NCI-H2171 treated with DMSO at 0.1 percent for 48 hours (cell line): ENCODE data around the gene MTF2.
A peak's percentile ranks its signal among the peaks of the same experiment; 100 is the strongest.
"Not testable (repeated sequence)": the region's sequence is repeated elsewhere in the genome, so short reads cannot be mapped to it uniquely, and the experiment has no call there.

Experiments used
- DNase-seq: peaks from one replicate; lab custom pipeline; 2025; lab: John Stamatoyannopoulos, UW

MTF2 gene

DNA sequence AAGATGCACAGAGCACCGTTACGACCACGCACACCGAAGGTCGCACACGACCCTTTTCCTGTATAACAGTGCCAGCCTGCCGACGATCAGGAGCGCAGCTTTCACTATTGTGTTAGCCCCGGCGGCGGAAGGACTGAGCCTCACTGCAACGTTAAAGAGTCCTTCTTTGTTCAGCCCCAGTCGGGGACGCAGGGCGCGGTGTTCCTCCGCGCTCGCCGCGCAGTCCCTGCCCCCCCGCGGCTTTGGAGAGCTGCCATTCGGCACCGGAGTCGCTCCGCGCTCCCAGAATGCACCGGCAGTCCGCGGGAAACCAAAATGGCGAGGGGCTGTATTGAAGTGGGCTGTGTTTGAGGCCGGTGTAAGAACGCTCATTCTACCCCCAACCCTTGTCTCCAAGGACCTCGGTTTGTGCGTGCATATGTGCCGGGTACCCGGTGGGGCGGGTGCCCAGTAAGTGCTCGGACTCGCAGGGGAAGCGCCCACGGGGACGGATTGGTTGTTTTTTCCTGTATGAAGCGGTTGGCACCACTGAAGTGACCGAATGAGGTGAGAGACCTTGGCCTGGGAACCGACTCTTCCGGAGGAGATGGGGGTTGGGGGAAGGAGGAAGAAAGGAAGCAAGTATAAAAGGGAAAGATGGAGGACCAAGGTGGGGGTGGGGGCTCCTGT lies at the start of gene MTF2:
TSS of gene MTF2 (plus strand) at position 298 of the 669 bp plus-strand sequence. CDS start at position 542, 244 bp downstream.
- DNase-seq, result peak; percentile 90

DNA sequence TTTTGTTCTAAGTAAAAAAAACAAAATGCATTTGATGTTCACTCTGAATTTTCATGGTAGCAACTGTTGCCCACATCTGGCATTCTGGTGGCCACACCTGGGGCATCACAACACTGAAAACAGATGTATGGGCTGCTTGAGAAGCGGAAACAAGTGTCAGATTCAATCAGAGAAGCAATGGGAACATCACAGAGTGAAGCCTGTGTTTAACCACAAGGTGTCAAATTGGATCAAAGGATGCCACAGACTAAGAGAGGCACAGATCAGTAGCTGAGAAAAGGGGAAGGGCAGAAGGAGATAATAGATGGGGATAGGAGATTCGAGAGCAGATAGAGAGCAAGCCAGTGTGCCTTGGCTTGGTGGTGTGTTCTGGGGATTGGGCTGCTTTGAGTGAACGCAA lies 49.8 kb upstream of the MTF2 start:
- DNase-seq, result peak; percentile 63

DNA sequence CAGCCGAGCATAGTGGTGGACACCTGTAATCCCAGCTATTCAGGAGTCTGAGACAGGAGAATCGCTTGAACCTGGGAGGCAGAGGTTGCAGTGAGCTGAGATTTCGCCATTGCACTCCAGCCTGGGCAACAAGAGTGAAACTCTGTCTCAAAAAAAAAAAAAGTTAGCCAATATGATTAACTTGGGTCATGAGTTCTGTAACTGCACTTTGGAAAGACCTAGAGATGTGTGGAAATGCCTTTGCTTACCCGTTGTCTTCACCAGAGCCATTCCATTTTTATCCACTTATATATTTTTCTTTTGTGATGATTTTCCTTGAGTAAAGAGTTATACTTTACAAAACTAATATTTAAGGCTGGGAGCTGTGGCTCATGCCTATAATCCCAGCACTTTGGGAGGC lies 48.9 kb upstream of the MTF2 start:
- not testable (repeated sequence) for DNase-seq

- DNase-seq, result peak; percentile 86
Measured at GRCh38 chr1:93031711-93032110, 47.4 kb upstream of the MTF2 start.

DNA sequence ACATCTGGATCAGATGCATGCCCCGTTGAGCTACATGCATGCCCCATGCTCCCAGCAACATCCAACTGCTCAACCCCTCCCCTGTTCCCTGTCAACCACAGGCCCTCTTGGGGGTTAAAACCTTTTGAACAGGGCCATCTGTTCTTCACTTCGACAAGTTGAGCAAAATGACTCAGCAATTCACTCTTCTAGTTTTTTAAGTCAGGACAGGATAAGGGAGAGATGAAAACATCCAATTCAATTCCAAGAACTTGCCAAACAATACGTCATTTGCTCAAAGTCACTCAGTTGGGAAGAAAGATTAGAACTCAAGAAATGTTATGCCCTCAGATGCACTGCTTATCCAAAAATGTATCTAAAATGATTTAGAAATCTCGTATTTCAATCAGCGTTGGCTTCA lies 46.1 kb upstream of the MTF2 start:
- DNase-seq, result peak; percentile 92

DNA sequence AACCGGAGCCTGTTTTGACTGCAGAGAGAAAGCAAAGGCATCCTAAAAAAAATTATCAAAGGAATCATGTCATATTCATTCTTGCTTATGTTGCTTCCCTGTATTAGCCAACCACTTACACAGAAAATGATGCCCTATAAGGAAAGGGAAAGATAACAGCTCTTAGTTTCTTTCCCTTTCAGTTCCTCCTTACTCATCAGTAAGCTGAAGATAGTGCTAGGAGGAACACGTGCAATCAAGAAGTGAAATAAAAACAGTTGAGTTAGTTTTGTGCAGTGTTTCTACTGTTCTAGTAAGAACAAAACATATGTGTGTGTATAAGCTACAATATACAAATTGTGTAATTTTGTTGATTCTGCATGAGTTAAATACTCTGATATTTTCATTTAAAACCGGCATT lies 45.3 kb upstream of the MTF2 start:
- no peak for DNase-seq

DNA sequence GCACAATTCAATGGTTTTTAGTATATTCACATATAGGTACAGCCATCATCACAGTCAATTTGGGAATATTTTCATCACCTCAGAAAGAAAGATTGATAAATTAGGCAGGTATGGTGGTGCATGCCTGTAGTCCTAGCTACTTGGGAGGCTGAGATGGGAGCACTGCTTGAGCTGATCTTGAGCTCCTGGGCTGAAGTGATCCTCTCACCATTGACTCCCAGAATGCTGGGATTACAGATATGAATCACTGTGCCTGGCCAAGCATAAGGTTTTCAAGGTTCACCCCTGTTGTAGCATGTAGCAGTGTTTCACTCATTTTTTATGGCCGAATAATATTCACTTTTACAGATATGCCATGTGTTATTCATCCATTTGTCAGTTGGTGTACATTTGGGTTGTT lies 44.7 kb upstream of the MTF2 start:
- DNase-seq, result no peak

- DNase-seq, result no peak
Measured at GRCh38 chr1:93036672-93037071, 42.4 kb upstream of the MTF2 start.

- DNase-seq, result no peak
Measured at GRCh38 chr1:93042187-93043056, 36.7 kb upstream of the MTF2 start.

- DNase-seq, result no peak
Measured at GRCh38 chr1:93043057-93043557, 36.0 kb upstream of the MTF2 start.

GRCh38 chr1:93047618-93048017 lies 31.5 kb upstream of the MTF2 start:
- DNase-seq, result no peak

DNA sequence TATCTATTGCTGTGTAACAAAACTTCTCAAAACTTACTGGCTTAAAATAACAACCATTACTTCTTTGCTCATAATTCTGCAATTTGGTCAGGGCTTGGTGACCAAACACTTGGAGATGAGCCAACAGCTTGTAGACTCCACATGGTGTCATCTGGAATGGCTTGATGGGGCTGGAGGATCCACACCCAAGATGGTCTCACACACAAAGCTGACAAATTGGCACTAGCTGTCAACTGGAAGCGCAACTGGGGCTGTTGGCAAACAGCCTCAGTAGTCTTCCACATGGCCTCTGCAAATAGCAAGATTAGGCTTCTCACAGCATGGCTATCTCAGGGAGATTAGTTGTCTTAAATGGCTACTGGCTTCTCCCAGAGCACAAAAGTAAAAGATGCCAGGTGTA lies 27.1 kb upstream of the MTF2 start:
- peak; percentile 13 for DNase-seq

- no peak for DNase-seq
Measured at GRCh38 chr1:93056214-93056613, 22.9 kb upstream of the MTF2 start.

DNA sequence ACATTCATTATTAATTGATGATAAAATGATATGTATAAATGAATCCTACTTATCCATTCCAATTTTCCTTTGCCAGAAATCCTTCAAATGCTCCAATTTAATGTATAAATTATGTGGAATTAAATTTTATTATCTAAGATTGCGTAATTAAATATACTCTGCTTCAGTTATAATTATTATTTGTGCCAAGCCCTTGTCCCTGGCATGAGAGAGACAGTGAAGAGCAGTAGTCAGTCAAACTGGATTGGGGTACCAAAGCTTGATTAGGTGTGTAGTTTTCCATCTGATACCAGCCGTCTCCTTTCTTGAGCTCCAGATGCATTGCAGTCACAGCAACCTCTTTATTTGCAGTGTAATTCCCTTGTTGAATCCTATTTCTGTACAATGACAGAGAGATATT lies 22.4 kb upstream of the MTF2 start:
- no peak for DNase-seq

- DNase-seq, result peak; percentile 65
Measured at GRCh38 chr1:93061895-93062792, 16.9 kb upstream of the MTF2 start.

DNA sequence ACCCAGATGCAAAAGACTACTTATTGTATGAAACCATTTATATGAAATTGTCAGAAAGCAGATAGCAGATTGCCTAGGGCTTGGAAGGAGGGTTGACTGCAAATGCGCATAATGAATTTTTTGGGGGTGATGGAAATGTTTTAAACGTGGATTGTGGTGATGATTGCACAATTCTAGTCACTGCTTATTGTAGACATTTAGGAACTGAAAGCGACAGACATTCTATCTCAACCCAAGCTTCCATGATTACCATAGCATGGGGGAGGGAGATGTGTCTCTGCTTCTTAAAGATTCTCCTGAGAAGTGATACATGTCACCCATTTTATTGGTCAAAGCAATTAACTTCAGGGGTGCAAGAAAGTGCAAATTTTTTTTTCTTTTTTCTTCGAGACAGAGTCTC lies 2.8 kb upstream of the MTF2 start:
- DNase-seq, result no peak

DNA sequence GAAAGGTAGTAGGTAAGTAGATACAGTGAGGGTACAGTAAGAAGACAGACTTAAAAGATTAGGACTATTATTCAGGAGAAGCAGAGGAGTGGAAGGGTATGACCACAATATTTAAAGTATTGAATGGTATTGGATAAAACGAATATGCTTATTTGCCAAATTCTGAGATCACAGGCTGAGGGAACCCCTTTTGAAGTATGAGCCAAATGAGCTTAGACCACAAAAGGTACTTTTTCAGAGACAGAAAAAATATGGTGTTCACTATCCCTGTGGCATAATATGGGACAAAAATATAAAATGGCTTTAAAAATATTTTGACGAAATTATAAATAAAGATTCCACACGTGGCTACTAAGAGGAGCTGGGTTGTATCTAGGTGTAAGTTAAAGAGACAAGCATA lies 880 bp upstream of the MTF2 start:
- DNase-seq, result no peak

GRCh38 chr1:93078638-93078985 lies 471 bp upstream of the MTF2 start:
- DNase-seq, result no peak

DNA sequence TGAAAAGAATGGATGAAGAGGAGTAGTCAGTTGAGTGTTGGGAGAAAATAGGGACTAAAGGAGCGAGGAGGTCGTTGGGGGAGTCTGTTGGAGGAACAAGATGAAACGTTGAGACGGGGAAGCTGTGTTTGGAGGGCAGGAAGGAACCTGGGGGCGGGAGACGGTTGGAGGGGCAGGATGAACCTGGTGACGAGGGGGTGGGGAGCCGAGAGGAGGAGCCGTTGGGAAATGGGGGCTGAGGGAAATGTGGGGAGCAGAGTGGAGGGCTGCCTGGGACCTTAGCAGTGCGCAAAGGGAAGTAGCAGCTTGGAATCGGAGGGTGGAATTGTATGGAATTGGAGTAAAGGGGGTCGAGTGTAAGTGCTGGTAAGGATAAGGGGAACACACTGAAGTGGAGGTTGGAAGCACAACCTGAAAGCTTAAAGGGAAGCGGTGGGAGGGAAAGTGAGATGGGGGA lies 630 bp downstream of the MTF2 start:
- peak; percentile 39 for DNase-seq

DNA sequence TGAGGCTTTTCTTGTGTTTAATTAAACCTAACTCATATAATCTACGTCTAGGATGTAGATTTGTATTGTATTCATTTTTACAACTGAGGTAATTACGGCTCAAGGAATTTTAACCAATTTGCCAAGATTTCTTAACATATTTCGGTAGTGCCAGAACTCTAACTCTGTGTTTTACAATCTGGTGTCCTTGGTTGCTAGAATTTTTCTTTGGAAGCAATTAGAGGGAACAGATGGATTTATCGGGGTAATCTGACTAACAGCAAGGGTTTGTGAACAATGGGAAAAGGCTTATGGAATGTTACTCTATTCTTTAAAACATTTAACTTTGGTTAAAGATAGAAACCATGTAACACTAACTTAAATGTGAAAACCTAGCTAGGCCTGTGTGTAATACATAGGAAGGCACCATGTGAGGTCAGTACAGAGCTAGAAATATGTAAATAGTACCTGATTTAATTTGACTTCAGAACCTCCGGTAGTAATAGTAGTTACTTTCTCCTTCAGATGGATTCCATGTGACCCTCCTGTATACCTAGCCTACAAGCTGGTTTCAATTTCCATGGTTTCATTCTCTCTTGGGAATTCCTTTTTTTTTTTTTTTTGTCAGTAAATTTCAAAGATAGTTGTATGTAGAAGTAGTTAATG lies 1.2 kb downstream of the MTF2 start:
- DNase-seq, result peak; percentile 62

GRCh38 chr1:93081716-93082115 lies 2.6 kb downstream of the MTF2 start:
- no peak for DNase-seq

DNA sequence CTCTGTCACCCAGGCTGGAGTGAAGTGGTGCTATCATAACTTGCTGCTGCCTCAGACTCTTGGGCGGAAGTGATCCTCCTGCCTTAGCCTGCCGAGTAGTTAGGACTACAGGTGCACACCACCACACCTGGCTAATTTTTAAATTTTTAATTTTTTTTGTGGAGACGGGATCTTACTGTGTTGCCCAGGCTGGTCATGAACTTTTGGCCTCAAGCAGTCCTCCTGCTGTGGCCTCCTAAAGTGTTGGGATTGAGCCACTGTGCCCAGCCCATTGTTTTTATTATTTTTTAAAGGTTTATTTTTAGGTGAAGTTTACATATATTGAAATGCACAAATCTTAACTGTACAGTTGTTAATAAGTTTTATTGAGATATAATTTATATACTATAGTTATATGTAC lies 3.2 kb downstream of the MTF2 start:
- no peak for DNase-seq
